Astrocyte (in vitro differentiated cells and primary cell): ENCODE measurements around the gene ZFR.

ENCODE experiments used
- CTCF ChIP-seq: IDR thresholded peaks from 2 replicates; pipeline ENCODE4 v1.5.1; 2011; ENCODE audit warnings: low read depth, mild to moderate bottlenecking, inconsistent platforms, low read length, moderate library complexity; ENCODE audit not compliant: insufficient read depth
- EZH2 ChIP-seq: IDR thresholded peaks from 2 replicates; pipeline ENCODE4 v1.6.1; 2012; ENCODE audit warnings: mild to moderate bottlenecking, low read length, inconsistent platforms; ENCODE audit not compliant: insufficient read depth

GRCh38 chr5:32439086-32439642 is 5.4 kb downstream of the ZFR start:
- TF ChIP-seq CTCF (no peak), EZH2 (no peak)
